Stromal cell of bone marrow (primary cell): ENCODE results near the gene SPCS1.

Experiments
- DNase-seq: peaks from one replicate; pipeline ENCODE4 v3.0.0-alpha.2; 2012; ENCODE audit warnings: low read depth

Gene SPCS1

GRCh38 chr3:52730681-52731080, 24.8 kb downstream of the SPCS1 start:
- DNase-seq, result no peak

GRCh38 chr3:52731590-52731989, 25.7 kb downstream of the SPCS1 start:
- DNase-seq, result no peak

- no peak for DNase-seq
Measured at GRCh38 chr3:52733256-52733891, 27.5 kb downstream of the SPCS1 start.

- no peak for DNase-seq
Measured at GRCh38 chr3:52739730-52740129, 33.8 kb downstream of the SPCS1 start.

GRCh38 chr3:52742418-52743041, 36.6 kb downstream of the SPCS1 start:
- peak; percentile 16 for DNase-seq

- no peak for DNase-seq
Measured at GRCh38 chr3:52743152-52743551, 37.2 kb downstream of the SPCS1 start.

- no peak for DNase-seq
Measured at GRCh38 chr3:52743721-52744120, 37.8 kb downstream of the SPCS1 start.

- DNase-seq, result no peak
Measured at GRCh38 chr3:52752045-52752660, 46.2 kb downstream of the SPCS1 start.

- DNase-seq, result no peak
Measured at GRCh38 chr3:52754373-52754772, 48.5 kb downstream of the SPCS1 start.

- DNase-seq, result peak; percentile 24
Measured at GRCh38 chr3:52756141-52756540, 50.2 kb downstream of the SPCS1 start.
